DOHH2 (cell line): ENCODE measurements around the gene TAF11L6.
"Not testable (repeated sequence)": the region's sequence is repeated elsewhere in the genome, so short reads cannot be mapped to it uniquely, and the experiment has no call there.

ENCODE experiments used
- H3F3A ChIP-seq: fragments of 200-600 bp; sonication (generic), shearing (Covaris generic); 2 replicates; pipeline ENCODE4 v1.6.0; 2016; ENCODE audit warnings: antibody characterized with exemption, mild to moderate bottlenecking; ENCODE audit not compliant: control insufficient read depth, insufficient read depth
- H3K27ac ChIP-seq: fragments of 200-600 bp; sonication (generic); 2 replicates; pipeline ENCODE4 v1.5.1; 2014; ENCODE audit warnings: low read depth, mild to moderate bottlenecking, low read length, moderate library complexity
- H3K27me3 ChIP-seq: fragments of 200-600 bp; sonication (generic); 2 replicates; pipeline ENCODE4 v1.6.1; 2014; ENCODE audit warnings: mild to moderate bottlenecking, low read length, mixed read lengths; ENCODE audit not compliant: control insufficient read depth
- H3K36me3 ChIP-seq: fragments of 200-600 bp; sonication (generic); 2 replicates; pipeline ENCODE4 v1.6.1; 2014; ENCODE audit warnings: mild to moderate bottlenecking, low read length, moderate library complexity, mixed read lengths; ENCODE audit not compliant: control insufficient read depth
- H3K4me1 ChIP-seq: fragments of 200-600 bp; sonication (generic); 2 replicates; pipeline ENCODE4 v1.6.1; 2014; ENCODE audit warnings: mild to moderate bottlenecking, low read length, mixed read lengths; ENCODE audit not compliant: control insufficient read depth
- H3K4me2 ChIP-seq: fragments of 200-600 bp; sonication (generic); 2 replicates; pipeline ENCODE4 v1.6.0; 2014; ENCODE audit warnings: mild to moderate bottlenecking, low read length, moderate library complexity
- H3K4me3 ChIP-seq: fragments of 200-600 bp; sonication (generic); 2 replicates; pipeline ENCODE4 v1.5.1; 2014; ENCODE audit warnings: mild to moderate bottlenecking, low read length, mixed read lengths
- H3K79me2 ChIP-seq: fragments of 200-600 bp; sonication (generic); 2 replicates; pipeline ENCODE4 v1.6.1; 2014; ENCODE audit warnings: mild to moderate bottlenecking, low read length, mixed read lengths; ENCODE audit not compliant: control insufficient read depth
- H3K9me2 ChIP-seq: fragments of 200-600 bp; sonication (generic); replicated peaks from 2 replicates; pipeline ENCODE4 v1.6.1; 2014; ENCODE audit warnings: mild to moderate bottlenecking, low read length, mixed read lengths; ENCODE audit not compliant: control insufficient read depth
- H3K9me3 ChIP-seq: fragments of 200-600 bp; sonication (generic); 2 replicates; pipeline ENCODE4 v1.6.1; 2014; ENCODE audit warnings: antibody characterized with exemption, low read length, mixed read lengths; ENCODE audit not compliant: control insufficient read depth, insufficient read depth
- H4K20me1 ChIP-seq: fragments of 200-600 bp; sonication (generic); 2 replicates; pipeline ENCODE4 v1.6.0; 2014; ENCODE audit warnings: low read depth, mild to moderate bottlenecking, antibody characterized with exemption, low read length, moderate library complexity; ENCODE audit not compliant: control insufficient read depth, insufficient read depth
- CTCF ChIP-seq: fragments of 200-600 bp; sonication (generic); IDR thresholded peaks from one replicate; pipeline ENCODE4 v1.5.1; 2014; ENCODE audit warnings: antibody characterized with exemption, mild to moderate bottlenecking, low read depth, low read length; ENCODE audit not compliant: poor library complexity, severe bottlenecking
- EZH2phosphoT487 ChIP-seq: fragments of 200-600 bp; sonication (generic); IDR thresholded peaks from 2 replicates; pipeline ENCODE4 v1.6.1; 2017; ENCODE audit warnings: borderline replicate concordance, mild to moderate bottlenecking, antibody characterized with exemption, low read length, moderate library complexity, mixed read lengths

TAF11L6 gene

GRCh38 chr5:17487174-17487512 is 41.3 kb upstream of the TAF11L6 start:
- Histone ChIP-seq H3K9me2 (no peaks in the 10 kb centered on the region), H3K27me3 (no peaks in the 10 kb centered on the region)
- no peak for TF ChIP-seq CTCF
- TF ChIP-seq EZH2phosphoT487 = no peak

GRCh38 chr5:17491257-17491656 is 37.2 kb upstream of the TAF11L6 start:
- H4K20me1 ChIP-seq, H3K9me3 ChIP-seq, H3K4me2 ChIP-seq, H3K36me3 ChIP-seq, H3K4me1 ChIP-seq, H3K4me3 ChIP-seq, H3K79me2 ChIP-seq, H3F3A ChIP-seq, H3K9me2 ChIP-seq, H3K27me3 ChIP-seq, H3K27ac ChIP-seq: not testable (repeated sequence)

More at GRCh38 chr5:17487174-17487512, 41.3 kb upstream of the TAF11L6 start:
- H3K4me2 ChIP-seq = no peak overlapping the region
- no peak overlapping the region for H3K4me3 ChIP-seq
- H3K4me1 ChIP-seq = no peaks in the 10 kb centered on the region
- no peak overlapping the region for H3K27ac ChIP-seq
- no peaks in the 10 kb centered on the region for H3K9me3 ChIP-seq
- no peaks in the 10 kb centered on the region for H4K20me1 ChIP-seq
- H3K36me3 ChIP-seq = no peaks in the 10 kb centered on the region
- no peaks in the 10 kb centered on the region for H3F3A ChIP-seq
- no peaks in the 10 kb centered on the region for H3K79me2 ChIP-seq

- Histone ChIP-seq H3K27me3 (no peaks in the 10 kb centered on the region), H3K4me3 (no peak overlapping the region), H3F3A (no peaks in the 10 kb centered on the region), H4K20me1 (no peaks in the 10 kb centered on the region), H3K9me3 (no peaks in the 10 kb centered on the region), H3K27ac (no peak overlapping the region), H3K9me2 (no peaks in the 10 kb centered on the region), H3K79me2 (no peaks in the 10 kb centered on the region), H3K4me1 (no peaks in the 10 kb centered on the region), H3K36me3 (no peaks in the 10 kb centered on the region), H3K4me2 (no peak overlapping the region)
- no peak for TF ChIP-seq EZH2phosphoT487
- no peak for TF ChIP-seq CTCF
Observed at GRCh38 chr5:17492770-17493169, 35.7 kb upstream of the TAF11L6 start.

GRCh38 chr5:17497446-17497845 is 31.0 kb upstream of the TAF11L6 start:
- Histone ChIP-seq H3K79me2 (no peaks in the 10 kb centered on the region), H3K27me3 (no peaks in the 10 kb centered on the region), H3F3A (no peaks in the 10 kb centered on the region), H3K9me2 (no peaks in the 10 kb centered on the region), H3K27ac (no peak overlapping the region), H3K4me3 (no peak overlapping the region), H3K9me3 (no peaks in the 10 kb centered on the region), H3K4me2 (no peak overlapping the region), H4K20me1 (no peaks in the 10 kb centered on the region), H3K4me1 (no peaks in the 10 kb centered on the region), H3K36me3 (no peaks in the 10 kb centered on the region)
- TF ChIP-seq EZH2phosphoT487 (no peak), CTCF (no peak)

GRCh38 chr5:17497931-17498330 is 30.5 kb upstream of the TAF11L6 start, which contains the start of gene TAF11L2:
TSS of gene TAF11L2 (plus strand) at chr5:17498231.
- not testable (repeated sequence) for H3K27me3 ChIP-seq, H3K4me2 ChIP-seq, H3F3A ChIP-seq, H3K9me3 ChIP-seq, H4K20me1 ChIP-seq, H3K4me3 ChIP-seq, H3K9me2 ChIP-seq, H3K27ac ChIP-seq, H3K79me2 ChIP-seq, H3K4me1 ChIP-seq, H3K36me3 ChIP-seq
